Kidney epithelial cell (primary cell): ENCODE results near the gene ELP4. TPM values are rescaled to one million over a fixed set of nuclear protein-coding genes. Genes with fewer than 3 reads are reported as not detected.

Experiments
- DNase-seq: peaks from one replicate; pipeline ENCODE4 v3.0.0-alpha.2; 2010; ENCODE audit warnings: low read depth
- H3K27me3 ChIP-seq: 2 replicates; pipeline ENCODE4 v1.6.0; 2011; ENCODE audit warnings: low read length; ENCODE audit not compliant: control insufficient read depth, insufficient read depth
- H3K36me3 ChIP-seq: 2 replicates; pipeline ENCODE4 v1.5.1; 2011; ENCODE audit warnings: low read length; ENCODE audit not compliant: control insufficient read depth, insufficient read depth
- H3K4me3 ChIP-seq: 2 replicates; pipeline ENCODE4 v1.5.1; 2011; ENCODE audit warnings: low read depth, mild to moderate bottlenecking, control low read depth, low read length
- CTCF ChIP-seq: IDR thresholded peaks from 2 replicates; pipeline ENCODE4 v1.5.1; 2011; ENCODE audit warnings: mild to moderate bottlenecking, moderate library complexity, low read length, control low read depth, inconsistent platforms; ENCODE audit not compliant: insufficient read depth, poor library complexity, severe bottlenecking
- total RNA-seq: library from RNA; depleted of rRNA; stranded (reverse); fragments of >200 nt; gene quantifications from 2 replicates; pipeline ENCODE4 v1.2.3, GENCODE V29; 2015

ELP4 gene
- total RNA-seq, 1 donor from 2014 or later: 19.1 TPM

GRCh38 chr11:31529701-31530100 is 20.1 kb downstream of the ELP4 start:
- no peaks in the 10 kb centered on the region for H3K36me3 ChIP-seq
- DNase-seq: no peak
- no peak overlapping the region for H3K4me3 ChIP-seq
- TF ChIP-seq CTCF: no peak
- H3K27me3 ChIP-seq: no peaks in the 10 kb centered on the region

- Histone ChIP-seq H3K4me3 (no peak overlapping the region), H3K27me3 (no peaks in the 10 kb centered on the region), H3K36me3 (no peaks in the 10 kb centered on the region)
- DNase-seq: no peak
- no peak for TF ChIP-seq CTCF
These were observed 21.7 kb downstream of the ELP4 start for GRCh38 chr11:31531293-31531692.

- Histone ChIP-seq H3K36me3 (no peaks in the 10 kb centered on the region), H3K4me3 (no peak overlapping the region), H3K27me3 (no peaks in the 10 kb centered on the region)
- TF ChIP-seq CTCF: no peak
- DNase-seq: no peak
These were observed 25.9 kb downstream of the ELP4 start for GRCh38 chr11:31535479-31535878.

GRCh38 chr11:31542862-31543261 is 33.3 kb downstream of the ELP4 start:
- H3K4me3 ChIP-seq: no peak overlapping the region
- no peaks in the 10 kb centered on the region for H3K27me3 ChIP-seq
- peaks cover 2% of the 10 kb centered on the region for H3K36me3 ChIP-seq
- no peak for DNase-seq
- TF ChIP-seq CTCF: no peak

GRCh38 chr11:31555938-31556337 is 46.4 kb downstream of the ELP4 start:
- no peak for DNase-seq
- TF ChIP-seq CTCF: no peak
- no peaks in the 10 kb centered on the region for H3K36me3 ChIP-seq
- H3K4me3 ChIP-seq: no peak overlapping the region
- no peaks in the 10 kb centered on the region for H3K27me3 ChIP-seq

DNA sequence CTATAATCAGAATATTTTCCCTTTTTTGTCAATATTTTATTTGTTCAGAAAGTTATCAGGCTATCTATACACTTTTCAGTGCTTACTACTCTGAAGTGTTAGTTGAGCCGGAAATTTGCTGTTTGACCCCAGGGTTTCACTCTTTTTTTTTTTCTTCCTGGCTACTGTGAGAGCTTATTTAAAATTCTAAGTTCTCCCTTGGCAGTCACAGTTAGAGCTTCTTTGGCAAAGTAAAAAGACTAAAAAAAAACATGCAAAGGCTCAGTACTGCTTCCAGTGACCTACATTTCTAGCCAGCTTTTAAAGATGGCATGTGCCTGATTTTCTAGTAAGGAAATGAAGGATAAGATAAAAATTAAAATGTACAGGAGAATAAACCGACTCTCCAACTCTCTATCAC is 48.4 kb downstream of the ELP4 start:
- no peak overlapping the region for H3K4me3 ChIP-seq
- TF ChIP-seq CTCF: no peak
- DNase-seq: no peak

More for the DNA sequence above, 48.4 kb downstream of the ELP4 start:
- Histone ChIP-seq H3K27me3 (no peaks in the 10 kb centered on the region), H3K36me3 (no peaks in the 10 kb centered on the region)
